Gastroesophageal sphincter (tissue), 3 donors: ENCODE measurements around the gene TRIM13.

Source experiments
- CTCF ChIP-seq, 4 experiments: fragments of 200-600 bp in 2 of 4; fragments of 450-650 bp in 2 of 4; sonication (generic) in 1 of 4; IDR thresholded peaks; one replicate each; pipeline ENCODE4 v1.5.1; 2017 to 2019; ENCODE audit warnings: antibody characterized with exemption in 4 of 4, mild to moderate bottlenecking in 2 of 4, moderate library complexity in 2 of 4
- POLR2A ChIP-seq, 2 donors: fragments of 450-650 bp; IDR thresholded peaks; one replicate each; pipeline ENCODE4 v1.6.1; 2017; ENCODE audit warnings: antibody characterized with exemption in 2 of 2, mild to moderate bottlenecking in 2 of 2, moderate library complexity in 1 of 2
- POLR2AphosphoS5 ChIP-seq: sonication (generic); formaldehyde crosslinking; IDR thresholded peaks from one replicate; pipeline ENCODE4 v1.6.1; 2017; ENCODE audit warnings: antibody characterized with exemption

DNA sequence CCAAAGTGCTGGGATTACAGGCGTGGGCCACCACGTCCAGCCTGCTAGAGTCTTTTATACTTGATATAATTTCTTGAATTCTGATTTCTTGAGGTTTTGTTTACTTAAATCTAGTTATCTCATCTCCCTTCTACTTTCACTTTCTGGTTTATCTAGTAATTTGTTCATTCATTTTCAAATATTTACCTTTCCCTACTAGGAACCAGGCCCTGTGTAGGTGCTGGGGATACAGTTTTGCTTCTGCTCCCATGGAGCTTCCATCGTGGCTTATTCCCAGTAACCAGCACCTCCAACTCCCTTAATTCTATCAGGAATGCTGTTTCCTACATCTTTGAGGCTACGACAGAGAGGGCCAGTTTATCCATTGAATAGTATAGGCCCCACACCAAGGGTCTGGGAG is 24.1 kb upstream of the TRIM13 start:
- no peak for TF ChIP-seq POLR2A (IDR thresholded peaks at IDR 0.05)
- TF ChIP-seq CTCF (IDR thresholded peaks at IDR 0.05), result no peak
- no peak for TF ChIP-seq POLR2AphosphoS5
